Liver (tissue), 9 donors: Measurements from ENCODE around the gene OR52K1. TPM values are rescaled to one million over a fixed set of nuclear protein-coding genes. Genes with fewer than 3 reads are reported as not detected.

Experiments
- DNase-seq: peaks from one replicate; pipeline ENCODE4 v3.0.0-alpha.2; 2017; ENCODE audit warnings: low spot score
- H3K27ac ChIP-seq, 2 donors: one replicate each; pipeline ENCODE4 v1.7.0; 2013; ENCODE audit warnings: inconsistent platforms in 2 of 2, low read length in 2 of 2, control low read depth in 1 of 2, low read depth in 1 of 2, mild to moderate bottlenecking in 1 of 2
- H3K27me3 ChIP-seq, 4 donors: one replicate each; pipeline versions ENCODE4 v1.6.1 to v1.7.0; 2013; ENCODE audit warnings: low read length in 3 of 4, inconsistent platforms in 1 of 4, mild to moderate bottlenecking in 1 of 4, moderate library complexity in 1 of 4; ENCODE audit not compliant: control insufficient read depth in 4 of 4, insufficient read depth in 4 of 4
- H3K36me3 ChIP-seq, 4 donors: one replicate each; pipeline versions ENCODE4 v1.6.1 to v1.7.0; 2013; ENCODE audit warnings: low read length in 3 of 4, mild to moderate bottlenecking in 3 of 4, low read depth in 1 of 4, moderate library complexity in 1 of 4; ENCODE audit not compliant: control insufficient read depth in 4 of 4, insufficient read depth in 3 of 4
- H3K4me1 ChIP-seq, 4 donors: one replicate each; pipeline versions ENCODE4 v1.6.1 to v1.7.0; 2013; ENCODE audit warnings: low read length in 3 of 4, mild to moderate bottlenecking in 3 of 4, moderate library complexity in 1 of 4; ENCODE audit not compliant: control insufficient read depth in 4 of 4, insufficient read depth in 4 of 4
- H3K4me3 ChIP-seq, 3 donors: one replicate each; pipeline versions ENCODE4 v1.6.1 to v1.7.0; 2013; ENCODE audit warnings: low read length in 3 of 3, control low read depth in 1 of 3, low read depth in 1 of 3, mild to moderate bottlenecking in 1 of 3
- H3K9ac ChIP-seq, 2 donors: one replicate each; pipeline ENCODE4 v1.7.0; 2013; ENCODE audit warnings: low read length in 2 of 2, mild to moderate bottlenecking in 2 of 2, moderate library complexity in 2 of 2, control low read depth in 1 of 2, low read depth in 1 of 2
- H3K9me3 ChIP-seq, 4 donors: one replicate each; pipeline versions ENCODE4 v1.6.1 to v1.7.0; 2013; ENCODE audit warnings: low read length in 3 of 4; ENCODE audit not compliant: control insufficient read depth in 4 of 4
- ATF3 ChIP-seq: IDR thresholded peaks from 2 replicates; pipeline ENCODE4 v1.6.1; 2016; ENCODE audit warnings: antibody characterized with exemption
- CTCF ChIP-seq: fragments of 150-350 bp; IDR thresholded peaks from 2 replicates; pipeline ENCODE4 v1.5.1; 2017; ENCODE audit warnings: improper control_type of control experiment, low read depth, low read length; ENCODE audit not compliant: missing input control
- FOXA1 ChIP-seq: IDR thresholded peaks from 2 replicates; pipeline ENCODE4 v1.6.1; 2016; ENCODE audit warnings: antibody characterized with exemption
- FOXA2 ChIP-seq: IDR thresholded peaks from 2 replicates; pipeline ENCODE4 v1.6.1; 2016; ENCODE audit warnings: antibody characterized with exemption
- GABPA ChIP-seq, 2 donors: IDR thresholded peaks in 1 of 2; conservative IDR thresholded peaks in 1 of 2; 2 replicates each; pipeline ENCODE4 v1.6.1; 2016; ENCODE audit warnings: antibody characterized with exemption in 2 of 2, mild to moderate bottlenecking in 1 of 2, moderate library complexity in 1 of 2
- HNF4A ChIP-seq, 2 donors: conservative IDR thresholded peaks; 2 replicates each; pipeline ENCODE4 v1.6.1; 2016; ENCODE audit warnings: antibody characterized with exemption in 2 of 2, mild to moderate bottlenecking in 2 of 2
- JUND ChIP-seq, 2 donors: IDR thresholded peaks; 2 replicates each; pipeline ENCODE4 v1.6.1; 2016; ENCODE audit warnings: antibody characterized with exemption in 2 of 2
- MAX ChIP-seq: IDR thresholded peaks from 2 replicates; pipeline ENCODE4 v1.6.1; 2016; ENCODE audit warnings: antibody characterized with exemption
- RXRA ChIP-seq, 2 donors: IDR thresholded peaks; 2 replicates each; pipeline ENCODE4 v1.6.1; 2017 to 2018; ENCODE audit warnings: antibody characterized with exemption in 2 of 2, mild to moderate bottlenecking in 1 of 2
- WGBS: extraction: QIAGEN DNeasy Blood & Tissue Kit; methylation state at CpG from one replicate; pipeline ENCODE4 v1.1.7; 2013; 5-methylcytosine and 5-hydroxymethylcytosine counted together
- polyA plus RNA-seq, 2 donors: library from polyadenylated mRNA; stranded (reverse) in 1 of 2; unstranded in 1 of 2; fragments of 200-250 nt in 1 of 2; fragments of >200 nt in 1 of 2; fragmentation: Nextera tagmentation in 1 of 2; extraction: Ambion mirVana in 1 of 2; gene quantifications; one replicate each; pipeline versions ENCODE4 v1.2.1 to v1.2.3, GENCODE V29; 2013 to 2015
- total RNA-seq, 2 donors: library from RNA; depleted of rRNA; stranded (reverse); fragments of >200 nt; gene quantifications; one replicate each; pipeline ENCODE4 v1.2.3, GENCODE V29; 2014
- TF ChIP-seq, protein P1 (sequence below): IDR thresholded peaks from 2 replicates; pipeline ENCODE4 v1.6.1; 2016; ENCODE audit warnings: antibody characterized with exemption
- TF ChIP-seq, protein P2 (sequence below): IDR thresholded peaks from 2 replicates; pipeline ENCODE4 v1.6.1; 2016; ENCODE audit warnings: antibody characterized with exemption, mild to moderate bottlenecking
- donor health status: healthy.
- donor health status: healthy.
- donor health status: healthy.
- donor health status: healthy.
- donor health status: healthy.

OR52K1 gene
- total and polyA plus RNA-seq, 4 donors = under 0.01 TPM; not detected in 3

DNA sequence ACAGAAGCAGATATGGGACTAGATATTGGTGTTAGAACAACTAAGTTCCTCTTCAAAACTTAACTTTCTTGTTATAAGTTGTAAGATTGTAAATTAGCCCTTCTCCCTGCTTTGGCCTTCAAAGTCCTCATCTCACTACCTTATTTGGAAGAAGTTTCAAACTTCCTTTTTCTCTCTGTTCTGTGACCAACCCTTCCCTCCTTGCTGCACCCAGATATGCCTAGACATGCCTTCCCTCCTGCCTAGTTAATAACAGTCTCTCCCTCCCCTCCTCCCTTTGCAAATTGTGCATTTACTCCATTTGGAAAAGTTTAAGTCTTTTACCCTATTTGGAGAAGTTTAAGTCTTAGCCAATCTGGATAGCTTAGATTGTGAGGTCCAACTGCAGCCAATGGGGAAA, 28.4 kb upstream of the OR52K1 start:
- no peak for DNase-seq
- Histone ChIP-seq H3K36me3 (no peaks in the 10 kb centered on the region), H3K27me3 (no peaks in the 10 kb centered on the region), H3K4me3 (no peak overlapping the region), H3K9ac (no peak overlapping the region), H3K27ac (no peak overlapping the region), H3K4me1 (no peaks in the 10 kb centered on the region), H3K9me3 (no peaks in the 10 kb centered on the region)
- TF ChIP-seq FOXA1 = no peak
- no peak for TF ChIP-seq MAX
- TF ChIP-seq, protein P1, sequence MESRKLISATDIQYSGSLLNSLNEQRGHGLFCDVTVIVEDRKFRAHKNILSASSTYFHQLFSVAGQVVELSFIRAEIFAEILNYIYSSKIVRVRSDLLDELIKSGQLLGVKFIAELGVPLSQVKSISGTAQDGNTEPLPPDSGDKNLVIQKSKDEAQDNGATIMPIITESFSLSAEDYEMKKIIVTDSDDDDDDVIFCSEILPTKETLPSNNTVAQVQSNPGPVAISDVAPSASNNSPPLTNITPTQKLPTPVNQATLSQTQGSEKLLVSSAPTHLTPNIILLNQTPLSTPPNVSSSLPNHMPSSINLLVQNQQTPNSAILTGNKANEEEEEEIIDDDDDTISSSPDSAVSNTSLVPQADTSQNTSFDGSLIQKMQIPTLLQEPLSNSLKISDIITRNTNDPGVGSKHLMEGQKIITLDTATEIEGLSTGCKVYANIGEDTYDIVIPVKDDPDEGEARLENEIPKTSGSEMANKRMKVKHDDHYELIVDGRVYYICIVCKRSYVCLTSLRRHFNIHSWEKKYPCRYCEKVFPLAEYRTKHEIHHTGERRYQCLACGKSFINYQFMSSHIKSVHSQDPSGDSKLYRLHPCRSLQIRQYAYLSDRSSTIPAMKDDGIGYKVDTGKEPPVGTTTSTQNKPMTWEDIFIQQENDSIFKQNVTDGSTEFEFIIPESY = no peak
- TF ChIP-seq FOXA2 = no peak

- Histone ChIP-seq H3K9ac (no peak overlapping the region), H3K27me3 (no peaks in the 10 kb centered on the region), H3K36me3 (no peaks in the 10 kb centered on the region), H3K9me3 (no peaks in the 10 kb centered on the region), H3K4me1 (peaks cover 0 to 1% (median 0%) of the 10 kb centered on the region in 4 donors), H3K27ac (no peak overlapping the region), H3K4me3 (no peak overlapping the region)
- no peak for DNase-seq
- no peak for TF ChIP-seq JUND (IDR thresholded peaks at IDR 0.05)
- peak; percentile 44 for TF ChIP-seq MAX
- TF ChIP-seq, protein P1 = no peak
- no peak for TF ChIP-seq GABPA (IDR thresholded peaks at IDR 0.05 in 1 of 2, conservative IDR thresholded peaks at IDR 0.05 in 1 of 2)
- TF ChIP-seq RXRA (IDR thresholded peaks at IDR 0.05) = no peak
- no peak for TF ChIP-seq HNF4A (conservative IDR thresholded peaks at IDR 0.05)
- 38% methylated on average over 1 of the region's 1 CpG for WGBS
These were observed 27.0 kb upstream of the OR52K1 start for GRCh38 chr11:4455419-4455818.

GRCh38 chr11:4459500-4459899, 22.9 kb upstream of the OR52K1 start:
- TF ChIP-seq ATF3 (no peak), GABPA (IDR thresholded peaks at IDR 0.05 in 1 of 2, conservative IDR thresholded peaks at IDR 0.05 in 1 of 2) (no peak), HNF4A (conservative IDR thresholded peaks at IDR 0.05) (no peak), FOXA1 (no peak), CTCF (no peak)
- TF ChIP-seq, protein P2, sequence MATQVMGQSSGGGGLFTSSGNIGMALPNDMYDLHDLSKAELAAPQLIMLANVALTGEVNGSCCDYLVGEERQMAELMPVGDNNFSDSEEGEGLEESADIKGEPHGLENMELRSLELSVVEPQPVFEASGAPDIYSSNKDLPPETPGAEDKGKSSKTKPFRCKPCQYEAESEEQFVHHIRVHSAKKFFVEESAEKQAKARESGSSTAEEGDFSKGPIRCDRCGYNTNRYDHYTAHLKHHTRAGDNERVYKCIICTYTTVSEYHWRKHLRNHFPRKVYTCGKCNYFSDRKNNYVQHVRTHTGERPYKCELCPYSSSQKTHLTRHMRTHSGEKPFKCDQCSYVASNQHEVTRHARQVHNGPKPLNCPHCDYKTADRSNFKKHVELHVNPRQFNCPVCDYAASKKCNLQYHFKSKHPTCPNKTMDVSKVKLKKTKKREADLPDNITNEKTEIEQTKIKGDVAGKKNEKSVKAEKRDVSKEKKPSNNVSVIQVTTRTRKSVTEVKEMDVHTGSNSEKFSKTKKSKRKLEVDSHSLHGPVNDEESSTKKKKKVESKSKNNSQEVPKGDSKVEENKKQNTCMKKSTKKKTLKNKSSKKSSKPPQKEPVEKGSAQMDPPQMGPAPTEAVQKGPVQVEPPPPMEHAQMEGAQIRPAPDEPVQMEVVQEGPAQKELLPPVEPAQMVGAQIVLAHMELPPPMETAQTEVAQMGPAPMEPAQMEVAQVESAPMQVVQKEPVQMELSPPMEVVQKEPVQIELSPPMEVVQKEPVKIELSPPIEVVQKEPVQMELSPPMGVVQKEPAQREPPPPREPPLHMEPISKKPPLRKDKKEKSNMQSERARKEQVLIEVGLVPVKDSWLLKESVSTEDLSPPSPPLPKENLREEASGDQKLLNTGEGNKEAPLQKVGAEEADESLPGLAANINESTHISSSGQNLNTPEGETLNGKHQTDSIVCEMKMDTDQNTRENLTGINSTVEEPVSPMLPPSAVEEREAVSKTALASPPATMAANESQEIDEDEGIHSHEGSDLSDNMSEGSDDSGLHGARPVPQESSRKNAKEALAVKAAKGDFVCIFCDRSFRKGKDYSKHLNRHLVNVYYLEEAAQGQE = no peak
- H3K36me3 ChIP-seq = no peaks in the 10 kb centered on the region
- H3K4me1 ChIP-seq = peaks cover 0 to 1% (median 0%) of the 10 kb centered on the region in 4 donors
- no peak overlapping the region for H3K9ac ChIP-seq
- no peak overlapping the region for H3K27ac ChIP-seq
- H3K4me3 ChIP-seq = no peak overlapping the region
- H3K27me3 ChIP-seq = no peaks in the 10 kb centered on the region
- no peak for DNase-seq
- WGBS = 32% methylated on average over 4 of the region's 4 CpGs
- peaks cover 0 to 7% (median 3%) of the 10 kb centered on the region in 4 donors for H3K9me3 ChIP-seq
